ENCODE measurements around the gene AQR. TPM values are rescaled to one million over a fixed set of nuclear protein-coding genes. Genes with fewer than 3 reads are reported as not detected.

AQR gene
- total and polyA plus RNA-seq, 2 of the 13 experiments (the other 11 are each of a cell fraction or from before 2014, with no cell fraction given): 18.7 to 31.3 TPM

DNA sequence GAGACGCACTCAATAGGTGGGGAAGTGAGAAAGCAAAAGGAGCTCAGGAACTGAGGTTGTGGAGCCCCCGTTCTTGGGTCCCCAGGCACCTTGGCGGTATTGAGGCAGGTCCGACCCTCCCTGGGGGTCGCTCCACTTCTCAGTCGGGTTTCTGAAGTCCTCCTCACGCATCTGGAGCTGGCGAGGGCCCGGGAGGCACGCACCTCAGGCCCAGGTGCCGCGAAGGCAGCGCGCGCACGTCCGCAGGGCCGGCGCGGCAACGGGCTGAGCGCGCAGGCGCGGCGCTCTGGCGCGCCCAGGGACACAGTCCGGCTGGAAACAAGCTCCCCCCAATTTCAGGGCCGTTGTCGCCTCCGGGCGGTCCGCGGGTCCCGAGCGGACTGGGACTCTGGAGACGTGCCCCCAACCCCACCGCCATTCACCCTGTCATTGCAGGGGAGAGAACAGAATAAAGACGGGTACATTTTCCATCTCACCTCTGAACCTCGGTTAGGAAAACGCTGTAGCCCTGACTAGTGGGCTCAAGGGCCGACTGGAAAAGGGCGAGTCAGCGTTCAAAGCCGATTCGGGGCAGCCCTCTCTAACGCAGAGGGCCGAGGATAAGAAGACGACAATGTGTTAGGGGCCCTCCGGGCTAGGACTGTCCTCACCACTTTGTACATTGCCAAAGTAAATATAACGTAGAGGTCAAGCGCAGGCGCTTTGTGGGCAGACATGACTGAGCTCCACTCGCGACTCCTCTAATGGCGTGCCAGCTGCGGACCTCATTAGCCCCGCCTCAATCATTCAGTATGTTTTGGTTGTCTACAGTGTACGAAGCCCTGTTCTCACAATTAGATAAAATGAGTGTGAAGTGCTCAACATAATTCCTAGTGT is 18.7 kb upstream of the AQR start, which contains the start of gene ZNF770 (continued):
- TF ChIP-seq, protein P1, sequence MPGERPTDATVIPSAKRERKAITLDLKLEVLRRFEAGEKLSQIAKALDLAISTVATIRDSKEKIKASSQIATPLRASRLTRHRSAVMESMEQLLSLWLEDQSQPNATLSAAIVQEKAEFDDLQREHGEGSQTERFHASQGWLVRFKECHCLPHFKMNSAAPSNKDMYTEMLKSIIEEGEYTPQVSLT (CRISPR knock-in tag; IDR thresholded peaks at IDR 0.05; ENCODE audit: borderline replicate concordance, low read depth): peak; percentile 31; the same call in 1 of the 2 replicates
- TF ChIP-seq BHLHE40 (IDR thresholded peaks at IDR 0.05; ENCODE audit: low read length): peak; percentile 63
- TF ChIP-seq, protein P2, sequence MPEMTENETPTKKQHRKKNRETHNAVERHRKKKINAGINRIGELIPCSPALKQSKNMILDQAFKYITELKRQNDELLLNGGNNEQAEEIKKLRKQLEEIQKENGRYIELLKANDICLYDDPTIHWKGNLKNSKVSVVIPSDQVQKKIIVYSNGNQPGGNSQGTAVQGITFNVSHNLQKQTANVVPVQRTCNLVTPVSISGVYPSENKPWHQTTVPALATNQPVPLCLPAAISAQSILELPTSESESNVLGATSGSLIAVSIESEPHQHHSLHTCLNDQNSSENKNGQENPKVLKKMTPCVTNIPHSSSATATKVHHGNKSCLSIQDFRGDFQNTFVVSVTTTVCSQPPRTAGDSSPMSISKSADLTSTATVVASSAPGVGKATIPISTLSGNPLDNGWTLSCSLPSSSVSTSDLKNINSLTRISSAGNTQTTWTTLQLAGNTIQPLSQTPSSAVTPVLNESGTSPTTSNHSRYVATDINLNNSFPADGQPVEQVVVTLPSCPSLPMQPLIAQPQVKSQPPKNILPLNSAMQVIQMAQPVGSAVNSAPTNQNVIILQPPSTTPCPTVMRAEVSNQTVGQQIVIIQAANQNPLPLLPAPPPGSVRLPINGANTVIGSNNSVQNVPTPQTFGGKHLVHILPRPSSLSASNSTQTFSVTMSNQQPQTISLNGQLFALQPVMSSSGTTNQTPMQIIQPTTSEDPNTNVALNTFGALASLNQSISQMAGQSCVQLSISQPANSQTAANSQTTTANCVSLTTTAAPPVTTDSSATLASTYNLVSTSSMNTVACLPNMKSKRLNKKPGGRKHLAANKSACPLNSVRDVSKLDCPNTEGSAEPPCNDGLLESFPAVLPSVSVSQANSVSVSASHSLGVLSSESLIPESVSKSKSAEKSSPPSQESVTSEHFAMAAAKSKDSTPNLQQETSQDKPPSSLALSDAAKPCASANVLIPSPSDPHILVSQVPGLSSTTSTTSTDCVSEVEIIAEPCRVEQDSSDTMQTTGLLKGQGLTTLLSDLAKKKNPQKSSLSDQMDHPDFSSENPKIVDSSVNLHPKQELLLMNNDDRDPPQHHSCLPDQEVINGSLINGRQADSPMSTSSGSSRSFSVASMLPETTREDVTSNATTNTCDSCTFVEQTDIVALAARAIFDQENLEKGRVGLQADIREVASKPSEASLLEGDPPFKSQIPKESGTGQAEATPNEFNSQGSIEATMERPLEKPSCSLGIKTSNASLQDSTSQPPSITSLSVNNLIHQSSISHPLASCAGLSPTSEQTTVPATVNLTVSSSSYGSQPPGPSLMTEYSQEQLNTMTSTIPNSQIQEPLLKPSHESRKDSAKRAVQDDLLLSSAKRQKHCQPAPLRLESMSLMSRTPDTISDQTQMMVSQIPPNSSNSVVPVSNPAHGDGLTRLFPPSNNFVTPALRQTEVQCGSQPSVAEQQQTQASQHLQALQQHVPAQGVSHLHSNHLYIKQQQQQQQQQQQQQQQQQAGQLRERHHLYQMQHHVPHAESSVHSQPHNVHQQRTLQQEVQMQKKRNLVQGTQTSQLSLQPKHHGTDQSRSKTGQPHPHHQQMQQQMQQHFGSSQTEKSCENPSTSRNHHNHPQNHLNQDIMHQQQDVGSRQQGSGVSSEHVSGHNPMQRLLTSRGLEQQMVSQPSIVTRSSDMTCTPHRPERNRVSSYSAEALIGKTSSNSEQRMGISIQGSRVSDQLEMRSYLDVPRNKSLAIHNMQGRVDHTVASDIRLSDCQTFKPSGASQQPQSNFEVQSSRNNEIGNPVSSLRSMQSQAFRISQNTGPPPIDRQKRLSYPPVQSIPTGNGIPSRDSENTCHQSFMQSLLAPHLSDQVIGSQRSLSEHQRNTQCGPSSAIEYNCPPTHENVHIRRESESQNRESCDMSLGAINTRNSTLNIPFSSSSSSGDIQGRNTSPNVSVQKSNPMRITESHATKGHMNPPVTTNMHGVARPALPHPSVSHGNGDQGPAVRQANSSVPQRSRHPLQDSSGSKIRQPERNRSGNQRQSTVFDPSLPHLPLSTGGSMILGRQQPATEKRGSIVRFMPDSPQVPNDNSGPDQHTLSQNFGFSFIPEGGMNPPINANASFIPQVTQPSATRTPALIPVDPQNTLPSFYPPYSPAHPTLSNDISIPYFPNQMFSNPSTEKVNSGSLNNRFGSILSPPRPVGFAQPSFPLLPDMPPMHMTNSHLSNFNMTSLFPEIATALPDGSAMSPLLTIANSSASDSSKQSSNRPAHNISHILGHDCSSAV (CRISPR knock-in tag; IDR thresholded peaks at IDR 0.05; ENCODE audit: borderline replicate concordance): no peak
- TF ChIP-seq, protein P3, sequence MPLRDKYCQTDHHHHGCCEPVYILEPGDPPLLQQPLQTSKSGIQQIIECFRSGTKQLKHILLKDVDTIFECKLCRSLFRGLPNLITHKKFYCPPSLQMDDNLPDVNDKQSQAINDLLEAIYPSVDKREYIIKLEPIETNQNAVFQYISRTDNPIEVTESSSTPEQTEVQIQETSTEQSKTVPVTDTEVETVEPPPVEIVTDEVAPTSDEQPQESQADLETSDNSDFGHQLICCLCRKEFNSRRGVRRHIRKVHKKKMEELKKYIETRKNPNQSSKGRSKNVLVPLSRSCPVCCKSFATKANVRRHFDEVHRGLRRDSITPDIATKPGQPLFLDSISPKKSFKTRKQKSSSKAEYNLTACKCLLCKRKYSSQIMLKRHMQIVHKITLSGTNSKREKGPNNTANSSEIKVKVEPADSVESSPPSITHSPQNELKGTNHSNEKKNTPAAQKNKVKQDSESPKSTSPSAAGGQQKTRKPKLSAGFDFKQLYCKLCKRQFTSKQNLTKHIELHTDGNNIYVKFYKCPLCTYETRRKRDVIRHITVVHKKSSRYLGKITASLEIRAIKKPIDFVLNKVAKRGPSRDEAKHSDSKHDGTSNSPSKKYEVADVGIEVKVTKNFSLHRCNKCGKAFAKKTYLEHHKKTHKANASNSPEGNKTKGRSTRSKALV (CRISPR knock-in tag; IDR thresholded peaks at IDR 0.05): peak; percentile 65; the same call in 1 of the 2 replicates
- TF ChIP-seq, protein P4, sequence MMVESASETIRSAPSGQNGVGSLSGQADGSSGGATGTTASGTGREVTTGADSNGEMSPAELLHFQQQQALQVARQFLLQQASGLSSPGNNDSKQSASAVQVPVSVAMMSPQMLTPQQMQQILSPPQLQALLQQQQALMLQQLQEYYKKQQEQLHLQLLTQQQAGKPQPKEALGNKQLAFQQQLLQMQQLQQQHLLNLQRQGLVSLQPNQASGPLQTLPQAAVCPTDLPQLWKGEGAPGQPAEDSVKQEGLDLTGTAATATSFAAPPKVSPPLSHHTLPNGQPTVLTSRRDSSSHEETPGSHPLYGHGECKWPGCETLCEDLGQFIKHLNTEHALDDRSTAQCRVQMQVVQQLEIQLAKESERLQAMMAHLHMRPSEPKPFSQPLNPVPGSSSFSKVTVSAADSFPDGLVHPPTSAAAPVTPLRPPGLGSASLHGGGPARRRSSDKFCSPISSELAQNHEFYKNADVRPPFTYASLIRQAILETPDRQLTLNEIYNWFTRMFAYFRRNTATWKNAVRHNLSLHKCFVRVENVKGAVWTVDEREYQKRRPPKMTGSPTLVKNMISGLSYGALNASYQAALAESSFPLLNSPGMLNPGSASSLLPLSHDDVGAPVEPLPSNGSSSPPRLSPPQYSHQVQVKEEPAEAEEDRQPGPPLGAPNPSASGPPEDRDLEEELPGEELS (CRISPR knock-in tag; IDR thresholded peaks at IDR 0.05): no peak
- TF ChIP-seq ZNF343 (CRISPR knock-in tag; IDR thresholded peaks at IDR 0.05): peak; percentile 56; the same call in 1 of the 2 replicates
- TF ChIP-seq AHR (CRISPR knock-in tag; IDR thresholded peaks at IDR 0.05): peak; percentile 37; the same call in 1 of the 2 replicates
- peak; percentile 30; the same call in 1 of the 2 replicates for TF ChIP-seq KLF11 (CRISPR knock-in tag; IDR thresholded peaks at IDR 0.05)
- no peak for TF ChIP-seq ZNF207 (IDR thresholded peaks at IDR 0.05; ENCODE audit: borderline replicate concordance)
- peak; percentile 67 for TF ChIP-seq ZNF331 (CRISPR knock-in tag; IDR thresholded peaks at IDR 0.05)
- TF ChIP-seq, protein P5, sequence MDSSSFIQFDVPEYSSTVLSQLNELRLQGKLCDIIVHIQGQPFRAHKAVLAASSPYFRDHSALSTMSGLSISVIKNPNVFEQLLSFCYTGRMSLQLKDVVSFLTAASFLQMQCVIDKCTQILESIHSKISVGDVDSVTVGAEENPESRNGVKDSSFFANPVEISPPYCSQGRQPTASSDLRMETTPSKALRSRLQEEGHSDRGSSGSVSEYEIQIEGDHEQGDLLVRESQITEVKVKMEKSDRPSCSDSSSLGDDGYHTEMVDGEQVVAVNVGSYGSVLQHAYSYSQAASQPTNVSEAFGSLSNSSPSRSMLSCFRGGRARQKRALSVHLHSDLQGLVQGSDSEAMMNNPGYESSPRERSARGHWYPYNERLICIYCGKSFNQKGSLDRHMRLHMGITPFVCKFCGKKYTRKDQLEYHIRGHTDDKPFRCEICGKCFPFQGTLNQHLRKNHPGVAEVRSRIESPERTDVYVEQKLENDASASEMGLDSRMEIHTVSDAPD (CRISPR knock-in tag; IDR thresholded peaks at IDR 0.05): 0 out of 2 replicates have a peak, but pooled peaks have one; percentile 37
